Spleen (tissue), 11 donors: ENCODE results near the gene RSPH3. TPM values are rescaled to one million over a fixed set of nuclear protein-coding genes. Genes with fewer than 3 reads are reported as not detected.
A peak's percentile ranks its signal among the peaks of the same experiment; 100 is the strongest.

Source experiments
- DNase-seq: peaks from one replicate; pipeline ENCODE4 v3.0.0-alpha.2; 2020
- H3K27ac ChIP-seq, 8 donors: fragments of 200-600 bp; sonication (generic) in 7 of 8; 1 replicate in 4 of 8; 2 replicates in 4 of 8; pipeline versions ENCODE4 v1.5.0 to v1.8.0; 2016 to 2021; ENCODE audit warnings: inconsistent platforms in 4 of 8, mild to moderate bottlenecking in 4 of 8, moderate library complexity in 1 of 8
- H3K27me3 ChIP-seq, 7 donors: fragments of 200-600 bp; sonication (generic) in 6 of 7; replicated peaks in 1 of 7; 1 replicate in 4 of 7; 2 replicates in 3 of 7; pipeline versions ENCODE4 v1.5.0 to v1.8.0; 2016 to 2021; ENCODE audit warnings: inconsistent platforms in 3 of 7, mild to moderate bottlenecking in 1 of 7
- H3K36me3 ChIP-seq, 6 donors: fragments of 200-600 bp; sonication (generic) in 5 of 6; 1 replicate in 4 of 6; 2 replicates in 2 of 6; pipeline versions ENCODE4 v1.5.0 to v1.8.0; 2016 to 2021; ENCODE audit warnings: inconsistent platforms in 2 of 6
- H3K4me1 ChIP-seq, 6 donors: fragments of 200-600 bp; sonication (generic) in 5 of 6; 1 replicate in 3 of 6; 2 replicates in 3 of 6; pipeline versions ENCODE4 v1.5.0 to v1.8.0; 2016 to 2021; ENCODE audit warnings: inconsistent platforms in 3 of 6
- H3K4me3 ChIP-seq, 8 donors: fragments of 200-600 bp; sonication (generic) in 7 of 8; 1 replicate in 4 of 8; 2 replicates in 4 of 8; pipeline versions ENCODE4 v1.5.0 to v1.8.0; 2016 to 2021; ENCODE audit warnings: inconsistent platforms in 4 of 8, mild to moderate bottlenecking in 4 of 8, moderate library complexity in 2 of 8
- H3K9me3 ChIP-seq, 8 donors: fragments of 200-600 bp; sonication (generic) in 7 of 8; 1 replicate in 4 of 8; 2 replicates in 4 of 8; pipeline versions ENCODE4 v1.5.0 to v1.8.0; 2016 to 2021; ENCODE audit warnings: inconsistent platforms in 4 of 8
- POLR2A ChIP-seq, 3 donors: fragments of 450-650 bp; IDR thresholded peaks; one replicate each; pipeline ENCODE4 v1.5.1; 2017; ENCODE audit warnings: antibody characterized with exemption in 3 of 3, mild to moderate bottlenecking in 1 of 3
- POLR2AphosphoS5 ChIP-seq, 3 donors: sonication (generic); formaldehyde crosslinking; IDR thresholded peaks; one replicate each; pipeline ENCODE4 v1.5.1; 2017; ENCODE audit warnings: antibody characterized with exemption in 3 of 3
- WGBS, 5 donors: extraction: QIAGEN DNeasy Blood & Tissue Kit in 3 of 5; methylation state at CpG; one replicate each; pipeline versions ENCODE4 v1.1.5 to v1.1.7; 2013 to 2018; 5-methylcytosine and 5-hydroxymethylcytosine counted together
- intact Hi-C: fragments of 100-400 bp; cut with DNase I; formaldehyde crosslinking; loops from one replicate; pipeline ENCODE4 v1.15.0; 2023; ENCODE audit warnings: low total_unique reads
- polyA plus RNA-seq, 3 donors: library from polyadenylated mRNA; stranded (reverse); fragments of 200-250 nt; gene quantifications; one replicate each; pipeline ENCODE4 v1.2.1, GENCODE V29; 2013
- total RNA-seq, 7 donors: library from RNA; depleted of rRNA in 3 of 7; stranded (reverse); fragments of >200 nt in 3 of 7; fragmentation: NEBNext Ultra II Directional in 4 of 7; extraction: Animal tissue kit (Norgen Biotek cat#: 25700) in 4 of 7; gene quantifications; one replicate each; pipeline versions ENCODE4 v1.1.0 to v1.2.1, GENCODE V29; 2016 to 2021
- TF ChIP-seq, protein P1 (sequence below), 11 experiments: fragments of 200-600 bp in 7 of 11; fragments of 450-650 bp in 4 of 11; sonication (generic) in 4 of 11; IDR thresholded peaks in 8 of 11; conservative IDR thresholded peaks in 3 of 11; 1 replicate in 7 of 11; 2 replicates in 4 of 11; pipeline versions ENCODE4 v1.4.0 to v1.8.0; 2016 to 2021; ENCODE audit warnings: antibody characterized with exemption in 11 of 11, inconsistent platforms in 4 of 11, mild to moderate bottlenecking in 1 of 11
- donor health status: healthy with polysubstance abuse.
- donor health status: DM: no; HTN: no; CAD: no; lungs with moderate emphysema.
- donor health status: DM: no; HTN: no; CAD: no.
- donor health status: Bipolar disorder and iron deficiency.
- donor health status: healthy.
- donor health status: DM: no; HTN: no; CAD: no.
- donor health status: DM: yes; HTN: yes; CAD: no.

RSPH3 gene
- total and polyA plus RNA-seq, 10 donors: 0.91 to 7.3 (median 4.7) TPM

DNA sequence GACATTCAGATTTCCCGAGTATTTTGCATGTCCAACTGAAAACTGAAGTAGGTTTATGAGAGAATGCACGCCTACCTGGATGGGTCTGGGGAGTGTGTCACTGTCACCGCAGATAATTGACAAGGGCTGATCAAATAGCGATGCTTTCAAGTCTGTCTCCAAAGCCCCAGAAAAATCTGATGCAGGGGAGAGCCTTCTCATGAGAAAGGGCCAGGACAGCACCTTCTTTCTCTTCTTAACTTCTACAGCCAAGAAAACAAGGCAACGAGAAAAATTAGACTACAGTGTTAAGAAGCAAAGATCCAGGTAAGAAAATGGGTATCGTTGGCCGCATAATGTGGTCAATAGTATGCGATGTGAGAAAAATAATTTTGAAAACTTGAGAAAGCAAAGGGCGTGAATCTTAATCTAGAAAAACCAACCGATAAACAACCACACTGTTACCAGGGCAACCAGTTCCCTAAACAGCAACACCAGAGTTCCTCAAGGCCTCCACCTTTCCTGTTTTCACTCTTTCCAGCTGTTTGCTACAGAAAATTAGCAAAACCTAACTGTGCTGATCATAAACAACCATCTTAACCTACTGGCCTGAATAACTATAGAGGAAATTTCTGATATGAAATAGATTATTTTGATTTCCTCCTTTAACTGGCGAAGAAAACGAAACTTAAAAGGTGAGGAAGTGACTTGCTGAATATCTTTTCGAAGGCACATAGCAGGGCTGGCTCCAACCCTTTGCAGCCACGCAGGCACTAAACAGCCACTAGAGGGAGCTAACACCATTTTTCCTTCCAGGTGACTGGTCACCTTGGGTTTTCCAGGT is 42.2 kb upstream of the RSPH3 start:
- Histone ChIP-seq H3K4me3 (peak overlapping the region; percentile 41 to 79 (median 52)), H3K4me1 (peaks cover 45 to 91% (median 68%) of the 10 kb centered on the region in 6 donors), H3K36me3 (peaks cover 0 to 57% (median 38%) of the 10 kb centered on the region in 6 donors), H3K9me3 (no peaks in the 10 kb centered on the region), H3K27me3 (no peaks in the 10 kb centered on the region), H3K27ac (peak overlapping the region; percentile 75 to 94 (median 92))
- TF ChIP-seq POLR2A (IDR thresholded peaks at IDR 0.05) (no peak), POLR2AphosphoS5 (IDR thresholded peaks at IDR 0.05) (peak in 1 of 3 donors; percentile 78)
- TF ChIP-seq, protein P1, sequence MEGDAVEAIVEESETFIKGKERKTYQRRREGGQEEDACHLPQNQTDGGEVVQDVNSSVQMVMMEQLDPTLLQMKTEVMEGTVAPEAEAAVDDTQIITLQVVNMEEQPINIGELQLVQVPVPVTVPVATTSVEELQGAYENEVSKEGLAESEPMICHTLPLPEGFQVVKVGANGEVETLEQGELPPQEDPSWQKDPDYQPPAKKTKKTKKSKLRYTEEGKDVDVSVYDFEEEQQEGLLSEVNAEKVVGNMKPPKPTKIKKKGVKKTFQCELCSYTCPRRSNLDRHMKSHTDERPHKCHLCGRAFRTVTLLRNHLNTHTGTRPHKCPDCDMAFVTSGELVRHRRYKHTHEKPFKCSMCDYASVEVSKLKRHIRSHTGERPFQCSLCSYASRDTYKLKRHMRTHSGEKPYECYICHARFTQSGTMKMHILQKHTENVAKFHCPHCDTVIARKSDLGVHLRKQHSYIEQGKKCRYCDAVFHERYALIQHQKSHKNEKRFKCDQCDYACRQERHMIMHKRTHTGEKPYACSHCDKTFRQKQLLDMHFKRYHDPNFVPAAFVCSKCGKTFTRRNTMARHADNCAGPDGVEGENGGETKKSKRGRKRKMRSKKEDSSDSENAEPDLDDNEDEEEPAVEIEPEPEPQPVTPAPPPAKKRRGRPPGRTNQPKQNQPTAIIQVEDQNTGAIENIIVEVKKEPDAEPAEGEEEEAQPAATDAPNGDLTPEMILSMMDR (IDR thresholded peaks at IDR 0.05 in 8 of 11, conservative IDR thresholded peaks at IDR 0.05 in 3 of 11): peak; percentile 96 to 100 (median 98)
- intact Hi-C loops: loop anchor here (5.0 kb wide), 1 partner anchor 60 kb away; no protein-coding TSS in a partner anchor
- 25 to 38% (median 35%) methylated on average over 14 of the region's 14 CpGs for WGBS, 5 donors
- peak; percentile 88 for DNase-seq

DNA sequence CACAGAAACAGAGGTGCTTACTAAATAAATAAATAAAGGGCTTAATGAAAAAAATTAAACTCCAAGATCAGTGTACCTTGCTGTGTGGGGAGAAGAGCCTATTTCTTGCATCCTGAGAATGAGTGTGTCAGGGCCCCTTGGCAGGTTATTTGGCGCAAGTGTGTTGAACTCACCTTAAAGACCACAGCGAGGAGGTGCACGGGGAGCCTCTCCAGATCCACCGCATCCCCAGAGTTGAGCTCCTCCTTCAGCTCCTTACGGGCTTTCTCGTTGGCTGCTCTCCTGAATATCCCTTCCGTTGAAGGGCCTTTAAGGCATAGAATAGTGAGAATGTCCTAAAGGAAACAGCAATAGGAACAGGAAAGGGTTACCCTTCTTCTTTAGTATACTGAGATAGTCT is 41.2 kb upstream of the RSPH3 start:
- peak overlapping the region in 7 of 8 donors; percentile 75 to 94 (median 92) for H3K27ac ChIP-seq

DNA sequence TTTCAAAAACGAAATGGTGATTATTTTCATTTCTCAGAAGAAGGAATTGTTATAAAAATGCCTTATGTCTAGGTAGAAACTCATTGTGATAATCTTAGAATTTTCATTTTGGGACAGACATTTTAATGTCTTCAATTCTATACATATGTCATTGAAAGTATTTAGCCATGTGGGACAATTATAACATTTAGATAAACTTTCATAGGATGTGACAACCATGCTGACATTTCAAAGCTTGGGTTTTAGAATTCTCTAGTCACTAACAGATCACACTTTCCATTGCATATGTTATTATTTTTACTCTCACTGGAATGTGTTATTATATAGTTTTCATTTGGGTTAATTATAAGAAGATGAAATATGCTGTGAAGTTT is 39.9 kb upstream of the RSPH3 start:
- TF ChIP-seq POLR2A (IDR thresholded peaks at IDR 0.05) (no peak), POLR2AphosphoS5 (IDR thresholded peaks at IDR 0.05) (no peak)
- TF ChIP-seq, protein P1 (IDR thresholded peaks at IDR 0.05 in 8 of 11, conservative IDR thresholded peaks at IDR 0.05 in 3 of 11): no peak
- WGBS, 5 donors: 45 to 62% (median 52%) methylated on average over 1 of the region's 1 CpG
- Histone ChIP-seq H3K27me3 (no peaks in the 10 kb centered on the region), H3K27ac (peak overlapping the region; percentile 22 to 94 (median 92)), H3K4me3 (peak overlapping the region in 4 of 8 donors; percentile 0 to 79 (median 2)), H3K36me3 (peaks cover 3 to 80% (median 58%) of the 10 kb centered on the region in 6 donors), H3K9me3 (no peaks in the 10 kb centered on the region), H3K4me1 (peaks cover 42 to 98% (median 76%) of the 10 kb centered on the region in 6 donors)
- intact Hi-C loops: loop anchor here (5.0 kb wide), 1 partner anchor 62 kb away; no protein-coding TSS in a partner anchor
- DNase-seq: no peak

More for the DNA sequence above, 41.2 kb upstream of the RSPH3 start:
- intact Hi-C loops: loop anchor here (5.0 kb wide), 1 partner anchor 61 kb away; no protein-coding TSS in a partner anchor
- H3K36me3 ChIP-seq: peaks cover 2 to 67% (median 48%) of the 10 kb centered on the region in 6 donors
- peak overlapping the region in 4 of 8 donors; percentile 45 to 79 (median 54) for H3K4me3 ChIP-seq
- no peaks in the 10 kb centered on the region for H3K27me3 ChIP-seq
- 83 to 97% (median 88%) methylated on average over 7 of the region's 7 CpGs for WGBS, 5 donors
- H3K9me3 ChIP-seq: no peaks in the 10 kb centered on the region
- no peak for DNase-seq
- peaks cover 45 to 98% (median 77%) of the 10 kb centered on the region in 6 donors for H3K4me1 ChIP-seq
- TF ChIP-seq, protein P1 (IDR thresholded peaks at IDR 0.05 in 8 of 11, conservative IDR thresholded peaks at IDR 0.05 in 3 of 11): no peak
- TF ChIP-seq POLR2AphosphoS5 (IDR thresholded peaks at IDR 0.05): peak in 1 of 3 donors; percentile 1
